ENCODE data around the gene HBZ.
"Not testable (repeated sequence)": the region's sequence is repeated elsewhere in the genome, so short reads cannot be mapped to it uniquely, and the experiment has no call there.

Gene HBZ

DNA sequence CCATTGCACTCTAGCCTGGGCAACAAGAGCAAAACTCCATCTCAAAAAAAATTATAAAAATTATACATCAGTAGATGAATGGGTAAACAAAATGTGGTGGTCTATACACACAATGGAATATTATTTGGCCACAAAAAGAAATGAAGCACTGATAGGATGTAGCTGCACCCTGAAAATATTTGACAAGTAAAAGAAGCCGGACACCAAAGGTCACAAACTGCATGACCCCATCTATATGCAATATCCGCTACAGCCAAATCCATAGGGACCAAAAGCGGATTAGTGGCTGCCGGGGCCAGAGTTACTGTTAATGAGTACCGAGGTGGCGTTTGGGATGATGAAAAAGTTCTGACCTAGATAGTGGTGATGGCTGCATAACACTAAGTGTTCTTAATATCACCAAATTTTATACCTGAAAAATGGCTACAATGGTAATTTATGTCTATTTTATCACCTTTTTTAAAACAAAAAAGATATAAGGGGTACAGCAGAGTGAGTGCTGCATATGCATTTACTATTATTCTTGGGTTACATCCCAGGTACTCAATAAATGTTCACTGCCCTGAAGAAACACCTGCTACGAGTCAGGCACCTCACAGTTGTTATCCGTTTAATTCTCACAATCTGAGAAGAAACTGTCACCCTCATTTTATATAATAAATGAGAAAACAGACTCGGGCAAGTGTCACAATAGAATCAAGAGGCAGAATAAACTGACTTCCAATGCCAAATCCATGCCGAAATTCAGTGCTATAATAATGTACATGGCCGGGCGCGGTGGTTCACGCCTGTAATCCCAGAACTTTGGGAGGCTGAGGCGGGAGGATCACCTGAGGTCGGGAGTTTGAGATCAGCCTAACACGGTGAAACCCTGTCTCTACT, 27.0 kb downstream of the HBZ start:
- DNase-seq (ENCODE audit: low spot score): peak; percentile 90

DNA sequence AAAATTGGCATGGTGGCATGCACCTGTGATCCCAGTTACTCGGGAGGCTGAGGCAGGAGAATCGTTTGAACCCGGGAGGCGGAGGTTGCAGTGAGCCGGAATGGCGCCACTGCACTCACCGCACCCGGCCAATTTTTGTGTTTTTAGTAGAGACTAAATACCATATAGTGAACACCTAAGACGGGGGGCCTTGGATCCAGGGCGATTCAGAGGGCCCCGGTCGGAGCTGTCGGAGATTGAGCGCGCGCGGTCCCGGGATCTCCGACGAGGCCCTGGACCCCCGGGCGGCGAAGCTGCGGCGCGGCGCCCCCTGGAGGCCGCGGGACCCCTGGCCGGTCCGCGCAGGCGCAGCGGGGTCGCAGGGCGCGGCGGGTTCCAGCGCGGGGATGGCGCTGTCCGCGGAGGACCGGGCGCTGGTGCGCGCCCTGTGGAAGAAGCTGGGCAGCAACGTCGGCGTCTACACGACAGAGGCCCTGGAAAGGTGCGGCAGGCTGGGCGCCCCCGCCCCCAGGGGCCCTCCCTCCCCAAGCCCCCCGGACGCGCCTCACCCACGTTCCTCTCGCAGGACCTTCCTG, 27.7 kb downstream of the HBZ start, which contains the start of gene HBQ1:
Gene HBQ1, plus strand, starts transcription at position 359 of the 575 bp plus-strand sequence. Its CDS starts 28 bp downstream, at position 387.
- peak; percentile 89 for DNase-seq (ENCODE audit: low spot score)

- peak; percentile 92 for DNase-seq (ENCODE audit: low spot score)
These were observed 28.5 kb downstream of the HBZ start for GRCh38 chr16:180681-181564.

GRCh38 chr16:181565-182021, 29.1 kb downstream of the HBZ start:
- no peak for DNase-seq (ENCODE audit: low spot score)

GRCh38 chr16:183005-183404, 30.6 kb downstream of the HBZ start:
- DNase-seq (ENCODE audit: low spot score): peak; percentile 34

DNA sequence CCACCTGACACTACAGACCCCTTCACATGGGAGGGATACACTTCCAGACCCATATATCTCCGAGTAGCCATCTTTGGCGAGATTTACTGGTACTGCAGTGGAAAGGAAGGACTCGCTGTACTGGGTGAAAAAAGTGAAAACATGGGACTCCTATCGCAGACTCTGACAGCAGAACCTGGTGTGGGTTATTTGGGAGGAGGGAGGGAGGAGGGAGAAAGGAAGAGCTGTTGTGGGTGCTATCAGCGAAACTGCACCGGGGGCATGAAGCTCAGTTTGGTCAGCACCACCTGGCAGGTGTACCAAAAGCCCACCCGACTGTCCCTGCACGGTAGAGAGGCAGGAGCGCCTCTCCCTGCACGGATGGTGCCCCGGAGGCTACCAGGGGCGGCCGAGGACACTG, 32.8 kb downstream of the HBZ start:
- DNase-seq (ENCODE audit: low spot score): no peak

DNA sequence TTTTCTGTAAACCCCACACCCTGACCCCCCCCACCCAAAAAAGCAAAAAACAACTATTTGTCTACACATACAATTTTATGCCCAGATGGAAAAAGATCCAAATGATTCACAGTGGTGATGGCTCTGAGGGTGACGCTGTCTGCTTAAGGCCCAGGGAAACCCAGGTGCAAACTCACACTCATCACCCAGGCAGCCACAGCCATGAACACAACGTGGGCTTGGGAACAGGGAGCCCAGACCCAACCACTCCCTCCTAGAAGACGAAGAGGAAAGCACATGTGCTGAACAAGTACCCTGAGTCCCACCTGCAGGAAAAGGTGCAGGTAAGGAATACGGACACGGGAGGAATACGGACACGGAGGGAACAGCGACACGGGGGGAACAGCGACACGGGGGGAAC, 33.2 kb downstream of the HBZ start:
- no peak for DNase-seq (ENCODE audit: low spot score)

DNA sequence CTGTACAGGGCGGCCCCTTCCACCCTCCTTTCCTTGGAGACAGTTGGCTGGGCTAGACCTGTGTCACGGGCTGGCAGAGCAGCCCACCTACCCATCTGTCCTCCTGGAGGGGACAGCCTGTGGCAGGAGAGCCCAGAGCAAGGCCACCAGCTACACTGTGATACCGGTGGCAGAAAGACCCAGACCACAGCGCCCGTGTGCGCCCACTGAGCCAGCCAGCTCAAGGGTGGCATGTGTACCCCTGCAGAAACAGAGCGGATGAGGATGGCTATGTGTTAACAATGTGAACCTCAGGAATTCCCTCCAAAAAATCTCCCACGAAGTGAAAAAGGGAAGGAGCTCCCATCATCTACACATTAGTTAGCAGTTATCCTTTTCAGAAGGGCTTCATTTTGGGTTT, 34.9 kb downstream of the HBZ start:
- DNase-seq (ENCODE audit: low spot score): peak; percentile 7

- DNase-seq (ENCODE audit: low spot score): peak; percentile 51
These were observed 36.2 kb downstream of the HBZ start for GRCh38 chr16:188674-189073.

GRCh38 chr16:189604-190186, 37.3 kb downstream of the HBZ start:
- DNase-seq (ENCODE audit: low spot score): no peak

DNA sequence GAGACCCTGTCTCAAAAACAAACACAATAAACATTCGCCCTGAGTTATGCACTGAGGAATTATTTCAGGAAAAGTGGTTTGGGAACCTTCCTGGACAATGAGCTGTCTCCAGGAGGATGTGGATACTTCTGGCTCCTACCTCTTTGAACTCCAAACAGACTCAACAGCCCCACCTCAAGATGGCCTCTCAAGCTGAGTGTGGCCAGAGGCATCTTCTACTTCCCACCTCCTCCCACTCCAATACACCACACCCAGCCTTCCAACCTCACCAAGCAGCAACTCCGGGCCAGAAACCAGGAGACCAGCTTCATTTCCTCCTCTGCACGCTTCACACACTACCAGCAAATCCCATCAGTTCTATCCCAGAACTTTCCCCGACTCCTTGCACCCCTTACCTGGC, 39.4 kb downstream of the HBZ start:
- peak; percentile 5 for DNase-seq (ENCODE audit: low spot score)

DNA sequence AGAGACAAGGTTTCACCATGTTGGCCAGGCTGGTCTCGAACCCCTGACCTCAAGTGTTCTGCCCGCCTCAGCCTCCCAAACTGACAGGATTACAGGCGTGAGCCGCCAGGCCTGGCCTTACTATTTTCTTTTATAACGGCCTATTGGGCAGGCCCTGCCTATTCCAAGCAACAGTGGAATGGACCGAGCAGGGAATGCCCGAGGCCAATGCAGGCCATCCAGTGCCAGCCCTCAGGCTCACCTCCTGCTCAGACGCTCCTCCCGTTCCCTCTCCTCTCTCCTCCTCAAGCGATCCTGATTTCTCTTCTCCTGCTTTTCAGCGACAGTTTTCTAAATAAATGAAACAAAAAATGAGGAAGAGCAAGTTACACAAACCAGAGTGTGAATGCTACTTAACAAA, 40.2 kb downstream of the HBZ start:
- DNase-seq (ENCODE audit: low spot score): no peak

- no peak for DNase-seq (ENCODE audit: low spot score)
These were observed 41.0 kb downstream of the HBZ start for GRCh38 chr16:193441-193840.

- no peak for DNase-seq (ENCODE audit: low spot score)
These were observed 42.1 kb downstream of the HBZ start for GRCh38 chr16:194516-194915.

- DNase-seq (ENCODE audit: low spot score): no peak
These were observed 47.9 kb downstream of the HBZ start for GRCh38 chr16:200388-200787.

- DNase-seq (ENCODE audit: low spot score): no peak
These were observed 50.8 kb downstream of the HBZ start for GRCh38 chr16:203246-203645.

- DNase-seq (ENCODE audit: low spot score): not testable (repeated sequence)
These were observed 51.6 kb downstream of the HBZ start for GRCh38 chr16:204046-204445.

All from hematopoietic multipotent progenitor cell treated with erythropoietin and hydrocortisone succinate and interleukin-3 and kit ligand, for 17 days (in vitro differentiated cells).